IPS-20b (cell line): ENCODE measurements around the gene SRRM2.

Source experiments
- H3K27ac ChIP-seq: one replicate; pipeline ENCODE4 v1.5.1; 2013; ENCODE audit warnings: low read length
- H3K27me3 ChIP-seq: 2 replicates; pipeline ENCODE4 v1.6.1; 2013; ENCODE audit warnings: mild to moderate bottlenecking, low read length, inconsistent platforms; ENCODE audit not compliant: insufficient read depth
- H3K36me3 ChIP-seq: 2 replicates; pipeline ENCODE4 v1.6.1; 2013; ENCODE audit warnings: low read depth, mild to moderate bottlenecking, inconsistent platforms, low read length, moderate library complexity; ENCODE audit not compliant: insufficient read depth
- H3K4me1 ChIP-seq: 2 replicates; pipeline ENCODE4 v1.6.1; 2013; ENCODE audit warnings: mild to moderate bottlenecking, control low read depth, inconsistent platforms, low read length, moderate library complexity; ENCODE audit not compliant: insufficient read depth
- H3K4me3 ChIP-seq: 2 replicates; pipeline ENCODE4 v1.5.1; 2013; ENCODE audit warnings: mild to moderate bottlenecking, low read length, inconsistent platforms
- H3K9ac ChIP-seq: 2 replicates; pipeline ENCODE4 v1.6.1; 2013; ENCODE audit warnings: low read depth, mild to moderate bottlenecking, inconsistent platforms, low read length, moderate library complexity
- H3K9me3 ChIP-seq: 2 replicates; pipeline ENCODE4 v1.6.1; 2013; ENCODE audit warnings: mild to moderate bottlenecking, low read depth, low read length, inconsistent platforms; ENCODE audit not compliant: insufficient read depth

SRRM2 gene

GRCh38 chr16:2804728-2805127 is 52.3 kb downstream of the SRRM2 start:
- H3K4me1 ChIP-seq, result no peaks in the 10 kb centered on the region
- H3K4me3 ChIP-seq, result no peak overlapping the region
- no peak overlapping the region for H3K27ac ChIP-seq
- no peaks in the 10 kb centered on the region for H3K36me3 ChIP-seq
- no peaks in the 10 kb centered on the region; the same call in 1 of the 2 replicates for H3K27me3 ChIP-seq
- H3K9ac ChIP-seq, result no peak overlapping the region
- H3K9me3 ChIP-seq, result peaks cover 21% of the 10 kb centered on the region; the same call in 1 of the 2 replicates

DNA sequence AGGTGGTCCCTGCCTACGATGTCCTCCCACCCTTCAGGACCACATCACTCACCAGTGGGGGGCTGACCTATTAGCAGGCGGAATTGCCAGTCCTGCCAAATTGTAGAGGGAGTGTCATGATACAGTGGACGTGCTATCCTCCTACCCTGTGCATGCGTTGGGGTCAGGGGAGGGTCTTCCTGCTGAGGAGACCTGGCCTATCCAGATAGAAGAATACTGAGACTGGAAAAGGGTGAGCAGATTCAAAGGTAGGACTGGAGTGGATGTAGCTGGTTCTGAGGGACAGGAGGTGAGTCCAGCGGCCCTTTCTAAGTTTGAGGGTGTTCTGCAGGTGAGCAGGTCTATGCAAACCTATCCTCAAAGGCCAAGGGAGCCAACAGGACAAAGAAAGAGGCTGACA is 53.8 kb downstream of the SRRM2 start:
- Histone ChIP-seq H3K36me3 (no peaks in the 10 kb centered on the region), H3K9me3 (peaks cover 21% of the 10 kb centered on the region; the same call in 1 of the 2 replicates), H3K27me3 (no peaks in the 10 kb centered on the region; the same call in 1 of the 2 replicates), H3K9ac (no peak overlapping the region), H3K4me1 (no peaks in the 10 kb centered on the region), H3K4me3 (no peak overlapping the region), H3K27ac (no peak overlapping the region)

- H3K9me3 ChIP-seq, result peaks cover 21% of the 10 kb centered on the region; the same call in 1 of the 2 replicates
- H3K4me3 ChIP-seq, result no peak overlapping the region
- no peaks in the 10 kb centered on the region for H3K36me3 ChIP-seq
- H3K27me3 ChIP-seq, result no peaks in the 10 kb centered on the region; the same call in 1 of the 2 replicates
- no peak overlapping the region for H3K9ac ChIP-seq
- H3K4me1 ChIP-seq, result no peaks in the 10 kb centered on the region
- H3K27ac ChIP-seq, result no peak overlapping the region
Observed at GRCh38 chr16:2808181-2808580, 55.7 kb downstream of the SRRM2 start.

- Histone ChIP-seq H3K4me1 (no peaks in the 10 kb centered on the region), H3K4me3 (no peak overlapping the region), H3K36me3 (no peaks in the 10 kb centered on the region), H3K27ac (no peak overlapping the region), H3K27me3 (no peaks in the 10 kb centered on the region; the same call in 1 of the 2 replicates), H3K9me3 (peaks cover 14% of the 10 kb centered on the region; the same call in 1 of the 2 replicates), H3K9ac (no peak overlapping the region)
Observed at GRCh38 chr16:2809149-2809760, 56.8 kb downstream of the SRRM2 start.

GRCh38 chr16:2810651-2811050 is 58.2 kb downstream of the SRRM2 start:
- no peak overlapping the region for H3K9ac ChIP-seq
- H3K4me3 ChIP-seq, result no peak overlapping the region
- no peaks in the 10 kb centered on the region for H3K4me1 ChIP-seq
- no peaks in the 10 kb centered on the region for H3K9me3 ChIP-seq
- no peaks in the 10 kb centered on the region for H3K36me3 ChIP-seq
- no peaks in the 10 kb centered on the region; the same call in 1 of the 2 replicates for H3K27me3 ChIP-seq
- H3K27ac ChIP-seq, result no peak overlapping the region

DNA sequence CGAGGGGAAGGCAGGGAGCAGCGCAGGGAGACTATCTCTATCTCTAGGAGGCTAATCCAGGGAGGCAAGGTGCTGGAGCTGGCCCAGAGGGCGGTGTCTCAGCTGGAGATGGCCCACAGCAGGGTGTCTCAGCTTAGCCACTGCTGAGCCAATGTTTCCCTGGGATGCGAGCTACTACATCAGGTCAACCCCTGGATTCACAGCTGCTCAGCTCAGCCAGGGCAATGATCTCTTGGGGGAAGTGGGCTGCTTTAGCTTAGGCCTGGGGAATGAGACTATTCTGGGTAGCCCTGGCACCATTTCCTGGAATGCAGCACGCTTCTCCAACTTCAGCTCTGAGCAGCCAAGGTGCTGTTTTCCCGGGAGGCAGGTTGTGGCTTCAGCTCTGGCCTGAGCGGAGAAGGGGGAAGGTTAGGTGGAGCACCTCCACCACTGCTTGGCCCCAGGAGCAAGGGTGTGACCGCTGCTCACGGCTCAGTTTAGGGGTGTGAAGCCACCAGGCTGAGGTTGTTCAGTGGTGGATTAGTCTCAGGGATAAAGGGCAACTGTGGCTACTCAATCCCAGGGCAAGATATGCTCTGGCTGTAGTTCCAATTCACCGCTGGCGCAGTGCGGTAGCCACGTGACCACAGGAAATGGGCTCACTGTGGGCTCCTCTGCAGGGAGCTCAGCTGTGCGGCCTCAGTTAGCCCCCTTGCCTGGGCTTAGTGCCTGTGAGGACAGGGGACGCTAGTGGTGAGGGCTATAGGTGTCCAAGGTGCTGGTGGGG is 59.4 kb downstream of the SRRM2 start:
- no peaks in the 10 kb centered on the region for H3K4me1 ChIP-seq
- H3K4me3 ChIP-seq, result no peak overlapping the region
- H3K9me3 ChIP-seq, result no peaks in the 10 kb centered on the region
- no peak overlapping the region for H3K9ac ChIP-seq
- H3K36me3 ChIP-seq, result no peaks in the 10 kb centered on the region
- no peaks in the 10 kb centered on the region; the same call in 1 of the 2 replicates for H3K27me3 ChIP-seq
- no peak overlapping the region for H3K27ac ChIP-seq

GRCh38 chr16:2813771-2814221 is 61.4 kb downstream of the SRRM2 start:
- Histone ChIP-seq H3K4me3 (no peak overlapping the region), H3K27ac (no peak overlapping the region), H3K27me3 (no peaks in the 10 kb centered on the region; the same call in 1 of the 2 replicates), H3K4me1 (no peaks in the 10 kb centered on the region), H3K9me3 (no peaks in the 10 kb centered on the region), H3K9ac (no peak overlapping the region), H3K36me3 (no peaks in the 10 kb centered on the region)

DNA sequence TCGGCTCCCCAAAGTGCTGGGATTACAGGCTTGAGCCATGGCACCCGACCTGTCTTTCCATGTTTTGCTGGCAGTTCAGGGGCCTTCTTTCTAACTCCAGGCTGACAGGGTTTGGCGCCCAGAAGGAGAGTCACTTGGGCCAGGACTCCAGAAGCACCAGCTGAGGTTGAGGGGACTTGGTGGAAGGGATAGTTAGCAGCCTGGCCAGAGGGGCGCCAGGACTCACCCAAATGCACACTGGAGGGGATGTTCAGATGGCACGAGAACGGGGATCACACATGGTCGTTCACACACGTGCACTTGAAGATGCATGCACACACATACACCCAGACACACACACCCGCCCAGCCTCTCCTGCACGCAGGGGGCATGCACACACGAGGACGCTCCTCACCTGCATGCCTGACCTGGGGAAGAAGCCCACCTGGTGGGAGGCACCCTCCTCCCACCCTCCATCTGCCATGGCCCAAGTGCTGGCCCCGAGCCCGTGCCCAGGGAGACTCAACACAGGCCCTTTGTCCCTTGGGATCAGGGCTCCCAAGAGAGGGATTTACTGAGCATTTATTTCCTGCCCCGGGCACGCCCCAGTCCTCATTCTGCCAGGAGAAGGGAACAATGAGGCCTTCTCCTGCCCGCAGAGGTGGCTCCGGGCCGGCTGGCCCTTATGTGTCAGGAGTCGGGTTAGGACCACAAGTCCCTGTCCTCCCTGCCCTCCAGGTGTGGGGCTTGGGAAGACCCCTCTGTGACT is 62.3 kb downstream of the SRRM2 start:
- H3K27ac ChIP-seq, result no peak overlapping the region

DNA sequence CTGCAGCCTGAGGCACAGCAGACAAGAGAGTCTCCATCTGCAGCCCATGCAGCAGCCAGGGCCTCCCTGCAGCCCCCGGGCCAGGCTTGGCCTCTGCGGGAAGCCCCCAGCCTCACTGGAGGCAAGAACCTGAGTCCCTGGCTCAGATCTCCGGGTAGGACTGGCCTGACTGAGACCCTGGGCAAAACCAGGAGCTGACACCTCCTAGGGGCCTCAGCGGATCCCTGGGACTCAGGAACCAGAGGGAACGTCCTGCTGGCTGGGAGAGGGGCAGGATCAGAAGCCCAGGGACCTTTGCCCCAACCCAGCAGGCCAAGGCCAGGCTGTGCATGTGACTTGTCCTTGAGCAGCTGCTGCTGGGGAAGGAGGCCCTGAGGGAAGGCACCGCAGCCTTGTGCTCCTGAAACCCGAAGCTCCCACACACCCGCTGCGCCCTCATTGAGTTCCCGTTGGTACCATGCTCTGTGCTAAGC is 62.9 kb downstream of the SRRM2 start:
- no peaks in the 10 kb centered on the region for H3K4me1 ChIP-seq
- H3K9me3 ChIP-seq, result no peaks in the 10 kb centered on the region
- no peak overlapping the region for H3K9ac ChIP-seq
- H3K27ac ChIP-seq, result no peak overlapping the region
- H3K4me3 ChIP-seq, result no peak overlapping the region
- H3K27me3 ChIP-seq, result no peaks in the 10 kb centered on the region
- H3K36me3 ChIP-seq, result no peaks in the 10 kb centered on the region

More for the DNA sequence above, 62.3 kb downstream of the SRRM2 start:
- H3K4me1 ChIP-seq, result no peaks in the 10 kb centered on the region
- H3K9ac ChIP-seq, result no peak overlapping the region
- no peaks in the 10 kb centered on the region for H3K9me3 ChIP-seq
- no peaks in the 10 kb centered on the region for H3K36me3 ChIP-seq
- H3K4me3 ChIP-seq, result no peak overlapping the region
- H3K27me3 ChIP-seq, result no peaks in the 10 kb centered on the region

- Histone ChIP-seq H3K27ac (no peak within 1 kb of the TSS), H3K9ac (no peak within 1 kb of the TSS), H3K4me1 (no peaks in the 10 kb centered on the region), H3K36me3 (no peaks in the 10 kb centered on the region), H3K27me3 (no peaks in the 10 kb centered on the region), H3K9me3 (no peaks in the 10 kb centered on the region), H3K4me3 (no peak within 1 kb of the TSS)
Observed at GRCh38 chr16:2816751-2817339, 64.4 kb downstream of the SRRM2 start, which contains the start of gene PRSS21. Gene PRSS21 (plus strand): TSS chr16:2817237. CDS start chr16:2817269, 32 bp downstream.
